H9 (cell line): ENCODE measurements around the gene SOX15. TPM values are rescaled to one million over a fixed set of nuclear protein-coding genes. Genes with fewer than 3 reads are reported as not detected.

ENCODE experiments used
- DNase-seq: peaks from one replicate; pipeline ENCODE4 v3.0.0-alpha.2; 2017
- H2AFZ ChIP-seq: one replicate; pipeline ENCODE4 v1.6.1; 2013; ENCODE audit warnings: mild to moderate bottlenecking, low read length, control low read depth, moderate library complexity
- H2AK5ac ChIP-seq: 2 replicates; pipeline ENCODE4 v1.6.1; 2013; ENCODE audit warnings: low read length, control low read depth, mixed read lengths; ENCODE audit not compliant: insufficient read length
- H2BK120ac ChIP-seq: one replicate; pipeline ENCODE4 v1.6.1; 2013; ENCODE audit warnings: low read depth, mild to moderate bottlenecking, low read length, control low read depth, inconsistent platforms; ENCODE audit not compliant: poor library complexity, severe bottlenecking
- H2BK12ac ChIP-seq: 2 replicates; pipeline ENCODE4 v1.6.1; 2013; ENCODE audit warnings: low read length, control low read depth, mixed read lengths, low read depth; ENCODE audit not compliant: insufficient read length
- H2BK15ac ChIP-seq: 2 replicates; pipeline ENCODE4 v1.6.1; 2013; ENCODE audit warnings: low read depth, low read length, control low read depth
- H2BK20ac ChIP-seq: one replicate; pipeline ENCODE4 v1.6.1; 2013; ENCODE audit warnings: low read depth, mild to moderate bottlenecking, low read length, control low read depth, inconsistent platforms; ENCODE audit not compliant: poor library complexity, severe bottlenecking
- H2BK5ac ChIP-seq: 2 replicates; pipeline ENCODE4 v1.6.1; 2013; ENCODE audit warnings: low read length, control low read depth, mixed read lengths; ENCODE audit not compliant: insufficient read length
- H3K14ac ChIP-seq: 2 replicates; pipeline ENCODE4 v1.6.1; 2013; ENCODE audit warnings: low read length, control low read depth; ENCODE audit not compliant: insufficient read depth
- H3K18ac ChIP-seq: 2 replicates; pipeline ENCODE4 v1.6.1; 2013; ENCODE audit warnings: low read depth, mild to moderate bottlenecking, mixed read lengths, low read length, control low read depth; ENCODE audit not compliant: insufficient read length
- H3K23ac ChIP-seq: 2 replicates; pipeline ENCODE4 v1.6.1; 2013; ENCODE audit warnings: low read length, control low read depth, mixed read lengths, low read depth; ENCODE audit not compliant: insufficient read length
- H3K23me2 ChIP-seq: 2 replicates; pipeline ENCODE4 v1.6.1; 2013; ENCODE audit warnings: low read depth, mild to moderate bottlenecking, mixed read lengths, low read length, control low read depth; ENCODE audit not compliant: insufficient read length, poor library complexity, severe bottlenecking
- H3K27ac ChIP-seq: 2 replicates; pipeline ENCODE4 v1.5.1; 2013; ENCODE audit warnings: low read length, control low read depth, mixed read lengths, low read depth; ENCODE audit not compliant: insufficient read length
- H3K27me3 ChIP-seq: 2 replicates; pipeline ENCODE4 v1.6.1; 2013; ENCODE audit warnings: low read length, control low read depth, inconsistent platforms; ENCODE audit not compliant: insufficient read depth
- H3K4ac ChIP-seq: 2 replicates; pipeline ENCODE4 v1.6.1; 2013; ENCODE audit warnings: low read depth, mild to moderate bottlenecking, control low read depth, inconsistent platforms, low read length, moderate library complexity
- H3K4me1 ChIP-seq: 2 replicates; pipeline ENCODE4 v1.6.1; 2013; ENCODE audit warnings: low read length, control low read depth, inconsistent platforms; ENCODE audit not compliant: insufficient read depth
- H3K4me2 ChIP-seq: 2 replicates; pipeline ENCODE4 v1.6.1; 2013; ENCODE audit warnings: low read length, control low read depth, mixed read lengths; ENCODE audit not compliant: insufficient read length, insufficient read depth
- H3K56ac ChIP-seq: 2 replicates; pipeline ENCODE4 v1.6.1; 2013; ENCODE audit warnings: low read depth, mild to moderate bottlenecking, mixed read lengths, low read length, control low read depth; ENCODE audit not compliant: insufficient read length
- H3K79me1 ChIP-seq: 2 replicates; pipeline ENCODE4 v1.6.1; 2013; ENCODE audit warnings: low read depth, mild to moderate bottlenecking, moderate library complexity, low read length, control low read depth, inconsistent platforms; ENCODE audit not compliant: insufficient read depth, poor library complexity, severe bottlenecking
- H3K79me2 ChIP-seq: 2 replicates; pipeline ENCODE4 v1.6.1; 2013; ENCODE audit warnings: low read length, control low read depth, inconsistent platforms; ENCODE audit not compliant: insufficient read depth
- H3K9ac ChIP-seq: 2 replicates; pipeline ENCODE4 v1.6.1; 2013; ENCODE audit warnings: low read length, control low read depth, mixed read lengths; ENCODE audit not compliant: insufficient read length; ENCODE audit errors: extremely low read depth
- H3K9me3 ChIP-seq: one replicate; pipeline ENCODE4 v1.6.1; 2013; ENCODE audit warnings: low read depth, low read length, inconsistent platforms; ENCODE audit not compliant: control insufficient read depth
- H3T11ph ChIP-seq: one replicate; pipeline ENCODE4 v1.6.1; 2013; ENCODE audit warnings: mild to moderate bottlenecking, low read length, control low read depth, inconsistent platforms
- H4K20me1 ChIP-seq: one replicate; pipeline ENCODE4 v1.6.1; 2013; ENCODE audit not compliant: control insufficient read depth, insufficient read length, insufficient read depth
- H4K5ac ChIP-seq: 2 replicates; pipeline ENCODE4 v1.6.1; 2013; ENCODE audit warnings: low read depth, mild to moderate bottlenecking, mixed read lengths, low read length, control low read depth; ENCODE audit not compliant: insufficient read length
- H4K8ac ChIP-seq: replicated peaks from 2 replicates; pipeline ENCODE4 v1.6.1; 2013; ENCODE audit warnings: low read length, control low read depth, mixed read lengths, low read depth; ENCODE audit not compliant: insufficient read length
- H4K91ac ChIP-seq: 2 replicates; pipeline ENCODE4 v1.6.1; 2013; ENCODE audit warnings: low read depth, mild to moderate bottlenecking, moderate library complexity, mixed read lengths, low read length, control low read depth; ENCODE audit not compliant: insufficient read length
- H3K27ac Mint-ChIP-seq, 3 experiments: 2 replicates in 2 of 3; 3 replicates in 1 of 3; pipeline ENCODE4 v1.8.0; 2020 to 2021; ENCODE audit warnings: mixed read lengths in 3 of 3, mild to moderate bottlenecking in 1 of 3, moderate library complexity in 1 of 3
- H3K27me3 Mint-ChIP-seq: 2 replicates; pipeline ENCODE4 v1.8.0; 2021; ENCODE audit warnings: low read depth, mild to moderate bottlenecking, moderate library complexity, mixed read lengths
- H3K36me3 Mint-ChIP-seq, 3 experiments: 2 replicates in 2 of 3; 3 replicates in 1 of 3; pipeline ENCODE4 v1.8.0; 2020 to 2021; ENCODE audit warnings: low read depth in 3 of 3, mixed read lengths in 3 of 3; ENCODE audit not compliant: insufficient read depth in 1 of 3
- H3K4me1 Mint-ChIP-seq, 2 experiments: 2 replicates each; pipeline ENCODE4 v1.8.0; 2020; ENCODE audit warnings: mixed read lengths in 2 of 2
- H3K4me3 Mint-ChIP-seq, 2 experiments: 2 replicates in 1 of 2; 3 replicates in 1 of 2; pipeline ENCODE4 v1.8.0; 2020 to 2021; ENCODE audit warnings: mild to moderate bottlenecking in 2 of 2, mixed read lengths in 2 of 2, moderate library complexity in 1 of 2
- H3K9me3 Mint-ChIP-seq, 2 experiments: 2 replicates in 1 of 2; 3 replicates in 1 of 2; pipeline ENCODE4 v1.8.0; 2020; ENCODE audit warnings: mild to moderate bottlenecking in 2 of 2, mixed read lengths in 2 of 2, moderate library complexity in 1 of 2
- WGBS: extraction: QIAGEN DNeasy Blood & Tissue Kit; methylation state at CpG from one replicate; pipeline ENCODE4 v1.1.7; 2013; ENCODE audit warnings: missing lambda C conversion rate, low lambda C conversion rate, mixed read lengths; ENCODE audit not compliant: insufficient read length; ENCODE audit errors: extremely low coverage; 5-methylcytosine and 5-hydroxymethylcytosine counted together
- total RNA-seq: library from RNA; stranded (reverse); gene quantifications from 2 replicates; pipeline ENCODE4 v1.2.1, GENCODE V29; 2021
- TF ChIP-seq, protein P1 (sequence below): fragments of 200-600 bp; sonication (generic); conservative IDR thresholded peaks from 3 replicates; pipeline ENCODE4 v1.8.0; 2021; ENCODE audit warnings: antibody characterized with exemption, mild to moderate bottlenecking

Gene SOX15
- total RNA-seq, 1 experiment from 2014 or later: 7.7 TPM

DNA sequence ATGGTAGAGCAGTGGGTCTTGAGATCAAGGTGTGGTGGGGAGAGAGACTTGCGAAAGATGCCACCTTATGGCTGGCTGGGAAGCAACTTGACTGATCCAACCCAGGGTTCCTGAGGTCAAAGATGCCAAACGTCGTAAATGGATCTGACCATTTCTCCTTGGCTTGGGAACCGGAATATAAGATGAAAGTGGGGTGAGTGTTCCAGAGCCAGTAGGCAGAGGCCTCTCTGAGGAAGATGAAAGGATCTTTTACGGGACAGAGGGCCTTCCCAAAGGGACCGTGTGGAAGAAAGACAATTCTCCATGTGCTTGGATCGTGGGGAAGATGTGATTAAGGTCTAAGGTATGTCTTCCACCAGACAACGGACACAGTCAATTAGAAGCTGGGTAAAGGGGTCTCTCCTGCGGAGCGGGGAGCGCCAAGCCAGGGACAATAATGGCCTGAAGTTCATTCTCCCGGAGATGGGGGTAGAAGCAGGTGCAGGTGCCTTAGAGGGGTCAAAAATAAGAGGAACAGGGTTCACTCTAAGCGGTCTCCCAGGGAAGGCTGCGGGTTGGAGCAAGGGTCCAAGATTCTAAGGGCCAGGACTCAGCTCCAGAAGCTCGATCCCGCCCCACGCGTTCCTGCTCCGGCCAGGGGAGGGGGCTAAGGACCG lies 24.0 kb upstream of the SOX15 start:
- no peak overlapping the region for H3K14ac ChIP-seq
- H4K91ac ChIP-seq: no peak overlapping the region
- H2BK120ac ChIP-seq: no peak overlapping the region
- Mint-ChIP-seq H3K36me3 (peaks cover 6 to 20% (median 14%) of the 10 kb centered on the region in 3 experiments; a peak in 6 of 7 replicates), H3K9me3 (no peaks in the 10 kb centered on the region), H3K27ac (peak overlapping the region; percentile 1 to 57 (median 42); a peak in 4 of 7 replicates), H3K4me1 (peaks cover 22 to 23% of the 10 kb centered on the region in 2 experiments), H3K27me3 (no peaks in the 10 kb centered on the region), H3K4me3 (peak overlapping the region; percentile 89)
- H3K18ac ChIP-seq: no peak overlapping the region
- H3K79me1 ChIP-seq: no peaks in the 10 kb centered on the region
- no peak overlapping the region for H2BK20ac ChIP-seq
- TF ChIP-seq, protein P1, sequence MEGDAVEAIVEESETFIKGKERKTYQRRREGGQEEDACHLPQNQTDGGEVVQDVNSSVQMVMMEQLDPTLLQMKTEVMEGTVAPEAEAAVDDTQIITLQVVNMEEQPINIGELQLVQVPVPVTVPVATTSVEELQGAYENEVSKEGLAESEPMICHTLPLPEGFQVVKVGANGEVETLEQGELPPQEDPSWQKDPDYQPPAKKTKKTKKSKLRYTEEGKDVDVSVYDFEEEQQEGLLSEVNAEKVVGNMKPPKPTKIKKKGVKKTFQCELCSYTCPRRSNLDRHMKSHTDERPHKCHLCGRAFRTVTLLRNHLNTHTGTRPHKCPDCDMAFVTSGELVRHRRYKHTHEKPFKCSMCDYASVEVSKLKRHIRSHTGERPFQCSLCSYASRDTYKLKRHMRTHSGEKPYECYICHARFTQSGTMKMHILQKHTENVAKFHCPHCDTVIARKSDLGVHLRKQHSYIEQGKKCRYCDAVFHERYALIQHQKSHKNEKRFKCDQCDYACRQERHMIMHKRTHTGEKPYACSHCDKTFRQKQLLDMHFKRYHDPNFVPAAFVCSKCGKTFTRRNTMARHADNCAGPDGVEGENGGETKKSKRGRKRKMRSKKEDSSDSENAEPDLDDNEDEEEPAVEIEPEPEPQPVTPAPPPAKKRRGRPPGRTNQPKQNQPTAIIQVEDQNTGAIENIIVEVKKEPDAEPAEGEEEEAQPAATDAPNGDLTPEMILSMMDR: 0 out of 3 replicates have a peak, but pooled peaks have one; percentile 6
- H2BK12ac ChIP-seq: no peak overlapping the region
- H3K23me2 ChIP-seq: peaks cover 7% of the 10 kb centered on the region
- peaks cover 9% of the 10 kb centered on the region; the same call in 1 of the 2 replicates for H3K79me2 ChIP-seq
- no peak overlapping the region for H2AK5ac ChIP-seq
- peak overlapping the region; percentile 83 for H3K4me2 ChIP-seq
- no CpG with 5 or more reads among the region's 20 CpGs for WGBS
- no peak overlapping the region for H3T11ph ChIP-seq
- H3K4me1 ChIP-seq: peaks cover 5% of the 10 kb centered on the region
- no peaks in the 10 kb centered on the region for H3K27me3 ChIP-seq
- no peak overlapping the region for H4K5ac ChIP-seq
- no peaks in the 10 kb centered on the region for H4K20me1 ChIP-seq
- no peak overlapping the region for H3K23ac ChIP-seq
- H3K27ac ChIP-seq: no peak overlapping the region
- no peak overlapping the region for H3K56ac ChIP-seq
- no peak overlapping the region for H4K8ac ChIP-seq
- H3K9me3 ChIP-seq: no peaks in the 10 kb centered on the region
- H3K9ac ChIP-seq: peak overlapping the region; percentile 28
- H2BK5ac ChIP-seq: no peak overlapping the region
- H2BK15ac ChIP-seq: no peak overlapping the region
- H2AFZ ChIP-seq: no peak overlapping the region
- no peak overlapping the region for H3K4ac ChIP-seq
- DNase-seq: no peak
